Panc1 (cell line): ENCODE data around the gene CXCR1. TPM values are rescaled to one million over a fixed set of nuclear protein-coding genes. Genes with fewer than 3 reads are reported as not detected.
A peak's percentile ranks its signal among the peaks of the same experiment; 100 is the strongest.

Experiments
- ATAC-seq: fragments of 200-7000 bp; cut with Tn5 transposase; 2 replicates; pipeline ENCODE4 v1.9.1; 2020; ENCODE audit warnings: mild to moderate bottlenecking, moderate library complexity
- BruUV-seq: library from RNA; stranded (reverse); fragments of 400-500 nt; replicated peaks from 2 replicates; lab custom pipeline; 2021; lab: Mats Ljungman, UMichigan
- CTCF ChIA-PET: fragments of 300-600 bp; sonication (Branson Sonifier 250); formaldehyde crosslinking; loops from one replicate; lab custom pipeline; 2022; ENCODE audit warnings: antibody characterized with exemption; lab: Charles Lee
- POLR2A ChIA-PET: fragments of 300-600 bp; sonication (Branson Sonifier 250); formaldehyde crosslinking; loops from one replicate; lab custom pipeline; 2022; ENCODE audit warnings: antibody characterized with exemption; lab: Charles Lee
- DNase-seq: peaks from one replicate; pipeline ENCODE4 v3.0.0-alpha.2; 2010; ENCODE audit warnings: low read depth, low spot score
- H3K27ac ChIP-seq: 2 replicates; pipeline ENCODE4 v1.5.1; 2011; ENCODE audit warnings: mild to moderate bottlenecking, low read length, inconsistent platforms
- H3K27me3 ChIP-seq: fragments of 200-500 bp; sonication (Bioruptor generic); 2 replicates; pipeline ENCODE4 v1.6.0; 2014; ENCODE audit warnings: low read length, inconsistent platforms; ENCODE audit not compliant: control insufficient read depth, insufficient read depth
- H3K36me3 ChIP-seq: fragments of 200-500 bp; sonication (Bioruptor generic); 2 replicates; pipeline ENCODE4 v1.5.1; 2014; ENCODE audit warnings: inconsistent platforms, mild to moderate bottlenecking, low read length, moderate library complexity; ENCODE audit not compliant: control insufficient read depth, insufficient read depth
- H3K4me1 ChIP-seq: 2 replicates; pipeline ENCODE4 v1.5.1; 2011; ENCODE audit warnings: inconsistent platforms, mild to moderate bottlenecking, low read length, moderate library complexity; ENCODE audit not compliant: control insufficient read depth, insufficient read depth
- H3K4me3 ChIP-seq, 2 experiments: 2 replicates each; pipeline ENCODE4 v1.5.1; 2011 to 2012; ENCODE audit warnings: low read depth in 2 of 2, low read length in 2 of 2, mild to moderate bottlenecking in 2 of 2, inconsistent platforms in 1 of 2, moderate library complexity in 1 of 2
- H3K9me3 ChIP-seq: fragments of 200-500 bp; sonication (Bioruptor generic); 2 replicates; pipeline ENCODE4 v1.5.1; 2014; ENCODE audit warnings: low read depth, mild to moderate bottlenecking, inconsistent platforms, low read length, moderate library complexity; ENCODE audit not compliant: control insufficient read depth, insufficient read depth
- POLR2AphosphoS5 ChIP-seq: IDR thresholded peaks from 2 replicates; pipeline ENCODE4 v1.6.1; 2012; ENCODE audit warnings: mild to moderate bottlenecking, low read depth, low read length, moderate library complexity
- SIN3A ChIP-seq: IDR thresholded peaks from 2 replicates; pipeline ENCODE4 v1.6.1; 2012; ENCODE audit warnings: low read depth, mild to moderate bottlenecking, low read length, moderate library complexity, borderline replicate concordance; ENCODE audit not compliant: insufficient read depth
- TCF7L2 ChIP-seq: IDR thresholded peaks from 2 replicates; pipeline ENCODE4 v1.6.1; 2011; ENCODE audit warnings: mild to moderate bottlenecking, low read depth, low read length, inconsistent platforms
- in situ Hi-C: cut with HindIII; loops from 2 replicates; pipeline ENCODE4 v1.10.0; 2016; ENCODE audit warnings: low sequenced_read_pairs, low pct_unique_long_range_greater_than_20kb
- intact Hi-C: fragments of 100-400 bp; cut with micrococcal nuclease; formaldehyde crosslinking; loops from one replicate; pipeline ENCODE4 v1.10.0; 2022; ENCODE audit not compliant: unreplicated experiment
- total RNA-seq: library from RNA; stranded (reverse); gene quantifications from one replicate; pipeline ENCODE4 v1.2.1, GENCODE V29; 2021; ENCODE audit not compliant: unreplicated experiment
- TF ChIP-seq, protein P1 (sequence below): fragments of 450-650 bp; IDR thresholded peaks from 2 replicates; pipeline ENCODE4 v1.5.1; 2017; ENCODE audit warnings: mild to moderate bottlenecking
- TF ChIP-seq, protein P2 (sequence below), 2 experiments: IDR thresholded peaks; 2 replicates each; pipeline ENCODE4 v1.6.1; 2011 to 2012; ENCODE audit warnings: low read depth in 2 of 2, control low read depth in 1 of 2, low read length in 1 of 2, mild to moderate bottlenecking in 1 of 2, moderate library complexity in 1 of 2; ENCODE audit not compliant: insufficient read depth in 1 of 2

Gene CXCR1
- total RNA-seq, 1 experiment from 2014 or later, result not detected

GRCh38 chr2:218187296-218188015 lies 20.7 kb upstream of the CXCR1 start:
- Histone ChIP-seq H3K36me3 (no peaks in the 10 kb centered on the region), H3K27me3 (peaks cover 6% of the 10 kb centered on the region; the same call in 1 of the 2 replicates), H3K4me1 (no peaks in the 10 kb centered on the region), H3K9me3 (no peaks in the 10 kb centered on the region), H3K4me3 (no peak overlapping the region), H3K27ac (no peak overlapping the region)
- DNase-seq, result no peak
- TF ChIP-seq POLR2AphosphoS5 (no peak), TCF7L2 (no peak), SIN3A (no peak)
- TF ChIP-seq, protein P1, sequence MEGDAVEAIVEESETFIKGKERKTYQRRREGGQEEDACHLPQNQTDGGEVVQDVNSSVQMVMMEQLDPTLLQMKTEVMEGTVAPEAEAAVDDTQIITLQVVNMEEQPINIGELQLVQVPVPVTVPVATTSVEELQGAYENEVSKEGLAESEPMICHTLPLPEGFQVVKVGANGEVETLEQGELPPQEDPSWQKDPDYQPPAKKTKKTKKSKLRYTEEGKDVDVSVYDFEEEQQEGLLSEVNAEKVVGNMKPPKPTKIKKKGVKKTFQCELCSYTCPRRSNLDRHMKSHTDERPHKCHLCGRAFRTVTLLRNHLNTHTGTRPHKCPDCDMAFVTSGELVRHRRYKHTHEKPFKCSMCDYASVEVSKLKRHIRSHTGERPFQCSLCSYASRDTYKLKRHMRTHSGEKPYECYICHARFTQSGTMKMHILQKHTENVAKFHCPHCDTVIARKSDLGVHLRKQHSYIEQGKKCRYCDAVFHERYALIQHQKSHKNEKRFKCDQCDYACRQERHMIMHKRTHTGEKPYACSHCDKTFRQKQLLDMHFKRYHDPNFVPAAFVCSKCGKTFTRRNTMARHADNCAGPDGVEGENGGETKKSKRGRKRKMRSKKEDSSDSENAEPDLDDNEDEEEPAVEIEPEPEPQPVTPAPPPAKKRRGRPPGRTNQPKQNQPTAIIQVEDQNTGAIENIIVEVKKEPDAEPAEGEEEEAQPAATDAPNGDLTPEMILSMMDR, result no peak
- TF ChIP-seq, protein P2, sequence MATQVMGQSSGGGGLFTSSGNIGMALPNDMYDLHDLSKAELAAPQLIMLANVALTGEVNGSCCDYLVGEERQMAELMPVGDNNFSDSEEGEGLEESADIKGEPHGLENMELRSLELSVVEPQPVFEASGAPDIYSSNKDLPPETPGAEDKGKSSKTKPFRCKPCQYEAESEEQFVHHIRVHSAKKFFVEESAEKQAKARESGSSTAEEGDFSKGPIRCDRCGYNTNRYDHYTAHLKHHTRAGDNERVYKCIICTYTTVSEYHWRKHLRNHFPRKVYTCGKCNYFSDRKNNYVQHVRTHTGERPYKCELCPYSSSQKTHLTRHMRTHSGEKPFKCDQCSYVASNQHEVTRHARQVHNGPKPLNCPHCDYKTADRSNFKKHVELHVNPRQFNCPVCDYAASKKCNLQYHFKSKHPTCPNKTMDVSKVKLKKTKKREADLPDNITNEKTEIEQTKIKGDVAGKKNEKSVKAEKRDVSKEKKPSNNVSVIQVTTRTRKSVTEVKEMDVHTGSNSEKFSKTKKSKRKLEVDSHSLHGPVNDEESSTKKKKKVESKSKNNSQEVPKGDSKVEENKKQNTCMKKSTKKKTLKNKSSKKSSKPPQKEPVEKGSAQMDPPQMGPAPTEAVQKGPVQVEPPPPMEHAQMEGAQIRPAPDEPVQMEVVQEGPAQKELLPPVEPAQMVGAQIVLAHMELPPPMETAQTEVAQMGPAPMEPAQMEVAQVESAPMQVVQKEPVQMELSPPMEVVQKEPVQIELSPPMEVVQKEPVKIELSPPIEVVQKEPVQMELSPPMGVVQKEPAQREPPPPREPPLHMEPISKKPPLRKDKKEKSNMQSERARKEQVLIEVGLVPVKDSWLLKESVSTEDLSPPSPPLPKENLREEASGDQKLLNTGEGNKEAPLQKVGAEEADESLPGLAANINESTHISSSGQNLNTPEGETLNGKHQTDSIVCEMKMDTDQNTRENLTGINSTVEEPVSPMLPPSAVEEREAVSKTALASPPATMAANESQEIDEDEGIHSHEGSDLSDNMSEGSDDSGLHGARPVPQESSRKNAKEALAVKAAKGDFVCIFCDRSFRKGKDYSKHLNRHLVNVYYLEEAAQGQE (IDR thresholded peaks at IDR 0.05; ENCODE audit: insufficient read depth in 1 of 2, low read depth in 2 of 2, low read length in 1 of 2), result no peak
- no peak for ATAC-seq
- intact Hi-C loops (no loop called here), in situ Hi-C loops (no loop called here)
- ChIA-PET CTCF (interaction anchor here (0.5 to 0.7 kb wide), 2 partner anchors 27 to 46 kb away, joined by 3 read pairs; no protein-coding TSS in a partner anchor), POLR2A (no interaction called here)
- no TSS peak for BruUV-seq

DNA sequence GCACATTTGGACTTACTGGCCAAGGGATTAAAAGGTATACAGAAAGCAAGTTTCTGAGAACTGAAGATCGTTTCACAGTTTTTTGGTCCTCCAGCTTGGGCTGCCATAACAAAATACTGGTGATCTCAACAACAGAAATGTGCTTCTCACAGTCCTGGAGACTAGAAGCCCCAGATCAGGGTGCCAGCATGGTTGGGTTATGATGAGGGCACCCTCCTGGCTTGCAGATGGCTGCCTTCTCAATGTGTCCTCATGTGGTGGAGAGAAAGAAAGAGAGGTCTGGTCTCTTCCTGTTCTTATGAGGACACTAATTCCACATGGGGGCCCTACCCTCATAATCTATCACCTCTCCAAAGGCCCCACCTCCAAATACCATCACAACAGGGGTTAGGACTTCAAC lies 20.1 kb upstream of the CXCR1 start:
- Histone ChIP-seq H3K27me3 (peaks cover 6% of the 10 kb centered on the region; the same call in 1 of the 2 replicates), H3K4me1 (no peaks in the 10 kb centered on the region), H3K4me3 (no peak overlapping the region), H3K9me3 (no peaks in the 10 kb centered on the region), H3K36me3 (no peaks in the 10 kb centered on the region), H3K27ac (peak overlapping the region; percentile 32; the same call in 1 of the 2 replicates)
- intact Hi-C loops (no loop called here), in situ Hi-C loops (no loop called here)
- BruUV-seq, result no TSS peak
- ChIA-PET CTCF (interaction anchor here (0.5 kb wide), 1 partner anchor 47 kb away, joined by 3 read pairs; no protein-coding TSS in a partner anchor), POLR2A (no interaction called here)
- DNase-seq, result no peak
- TF ChIP-seq TCF7L2 (no peak), SIN3A (no peak), POLR2AphosphoS5 (no peak)
- TF ChIP-seq, protein P1, result no peak
- TF ChIP-seq, protein P2 (IDR thresholded peaks at IDR 0.05; ENCODE audit: insufficient read depth in 1 of 2, low read depth in 2 of 2, low read length in 1 of 2), result no peak
- ATAC-seq, result peak; percentile 43
